Activated naive CD4-positive, alpha-beta T cell treated with anti-CD3 and anti-CD28 coated beads, Interleukin-2, amount 50 U/mL, for 16 hours (primary cell): ENCODE data around the gene UBE3C.

Source experiments
- DNase-seq: peaks from one replicate; pipeline ENCODE4 v3.0.0-alpha.2; 2020

Gene UBE3C

GRCh38 chr7:157299317-157299612 lies 160.5 kb downstream of the UBE3C start:
- no peak for DNase-seq

- peak; percentile 36 for DNase-seq
These were observed 161.1 kb downstream of the UBE3C start for GRCh38 chr7:157299613-157300368.

- no peak for DNase-seq
These were observed 161.7 kb downstream of the UBE3C start for GRCh38 chr7:157300369-157300825.

- no peak for DNase-seq
These were observed 162.9 kb downstream of the UBE3C start for GRCh38 chr7:157301610-157302120.

- DNase-seq = no peak
These were observed 168.4 kb downstream of the UBE3C start for GRCh38 chr7:157306846-157307838.

- no peak for DNase-seq
These were observed 171.4 kb downstream of the UBE3C start for GRCh38 chr7:157309988-157310668.

- no peak for DNase-seq
These were observed 172.0 kb downstream of the UBE3C start for GRCh38 chr7:157310676-157311185.

- DNase-seq = no peak
These were observed 174.2 kb downstream of the UBE3C start for GRCh38 chr7:157312941-157313340.

- no peak for DNase-seq
These were observed 174.9 kb downstream of the UBE3C start for GRCh38 chr7:157313645-157314044.

- DNase-seq = peak; percentile 17
These were observed 179.4 kb downstream of the UBE3C start for GRCh38 chr7:157318015-157318706.
